HG03469 (cell line): ENCODE measurements around the gene TPST1.
"Not testable (repeated sequence)": the region's sequence is repeated elsewhere in the genome, so short reads cannot be mapped to it uniquely, and the experiment has no call there.

Experiments
- ATAC-seq: cut with Tn5 transposase; IDR thresholded peaks from one replicate; pipeline ENCODE4 v1.9.1; 2021; ENCODE audit warnings: mild to moderate bottlenecking, moderate library complexity, moderate number of reproducible peaks; ENCODE audit not compliant: unreplicated experiment

TPST1 gene

GRCh38 chr7:66187905-66188304, 17.2 kb upstream of the TPST1 start:
- no peak for ATAC-seq

DNA sequence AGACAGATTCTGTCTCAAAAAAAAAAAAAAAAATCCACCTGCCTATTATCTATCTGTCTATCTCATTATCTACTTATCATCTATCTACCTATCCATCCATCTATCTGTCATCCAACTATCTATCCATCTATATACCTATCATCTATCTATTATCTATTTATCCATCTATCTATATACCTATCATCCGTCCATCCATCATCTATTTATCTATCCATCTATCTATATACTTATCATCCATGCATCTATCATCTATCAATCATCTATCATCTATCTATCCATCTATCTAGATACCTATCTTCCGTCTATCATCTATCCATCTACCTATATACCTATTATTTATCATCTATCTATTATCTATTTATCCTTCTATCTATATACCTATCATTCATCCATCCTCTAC, 16.5 kb upstream of the TPST1 start:
- ATAC-seq, result no peak

- no peak for ATAC-seq
These were observed 15.2 kb upstream of the TPST1 start for GRCh38 chr7:66189695-66190503.

DNA sequence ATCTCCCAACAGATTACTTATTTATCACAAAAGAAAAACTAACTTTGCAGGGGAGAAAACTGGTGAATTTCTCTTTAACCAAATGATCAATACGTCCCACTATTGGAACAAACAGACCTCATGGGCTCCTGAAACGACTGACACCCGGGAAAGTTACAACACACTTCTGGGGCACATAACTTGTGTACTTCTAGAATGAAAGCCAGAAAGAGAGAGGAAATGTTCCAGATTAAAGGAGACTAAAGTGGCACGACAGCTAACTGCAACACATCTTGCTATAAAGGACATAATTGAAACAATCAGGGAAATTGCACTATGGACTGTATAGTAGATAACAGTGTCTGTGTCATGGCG, 14.7 kb upstream of the TPST1 start:
- ATAC-seq, result no peak

DNA sequence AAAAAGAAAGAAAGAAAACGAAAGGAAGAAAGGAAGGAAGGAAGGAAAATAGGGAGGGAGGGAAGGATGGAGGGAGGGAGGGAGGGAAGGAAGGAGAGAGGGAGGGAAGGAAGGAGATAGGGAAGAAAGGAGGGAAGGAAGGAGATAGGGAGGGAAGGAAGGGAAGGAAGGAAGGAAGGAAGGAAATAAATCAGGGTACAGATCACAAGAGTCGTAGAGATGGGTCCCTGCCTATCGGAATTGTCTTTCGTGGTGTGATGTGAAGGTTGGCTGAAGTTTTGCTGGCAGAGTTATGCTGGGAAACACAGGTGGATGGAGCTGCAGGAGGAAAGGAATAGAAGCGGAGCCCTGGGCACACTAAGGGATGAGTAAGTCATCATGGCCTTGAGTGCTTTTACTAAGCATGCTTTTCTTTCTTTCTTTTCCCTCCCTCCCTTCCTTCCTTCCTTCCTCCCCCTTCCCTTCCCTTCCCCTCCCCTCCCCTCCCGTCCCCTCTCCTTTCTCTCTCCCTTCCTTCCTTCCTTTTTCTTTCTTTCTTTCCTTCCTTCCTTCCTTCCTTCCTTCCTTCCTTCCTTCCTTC, 11.9 kb upstream of the TPST1 start:
- no peak for ATAC-seq

- no peak for ATAC-seq
These were observed 6.7 kb upstream of the TPST1 start for GRCh38 chr7:66198469-66198868.

- no peak for ATAC-seq
These were observed 6.2 kb upstream of the TPST1 start for GRCh38 chr7:66198956-66199355.

- ATAC-seq, result no peak
These were observed 2.7 kb upstream of the TPST1 start for GRCh38 chr7:66202441-66202840.

- no peak for ATAC-seq
These were observed 582 bp downstream of the TPST1 start for GRCh38 chr7:66205741-66206090.

DNA sequence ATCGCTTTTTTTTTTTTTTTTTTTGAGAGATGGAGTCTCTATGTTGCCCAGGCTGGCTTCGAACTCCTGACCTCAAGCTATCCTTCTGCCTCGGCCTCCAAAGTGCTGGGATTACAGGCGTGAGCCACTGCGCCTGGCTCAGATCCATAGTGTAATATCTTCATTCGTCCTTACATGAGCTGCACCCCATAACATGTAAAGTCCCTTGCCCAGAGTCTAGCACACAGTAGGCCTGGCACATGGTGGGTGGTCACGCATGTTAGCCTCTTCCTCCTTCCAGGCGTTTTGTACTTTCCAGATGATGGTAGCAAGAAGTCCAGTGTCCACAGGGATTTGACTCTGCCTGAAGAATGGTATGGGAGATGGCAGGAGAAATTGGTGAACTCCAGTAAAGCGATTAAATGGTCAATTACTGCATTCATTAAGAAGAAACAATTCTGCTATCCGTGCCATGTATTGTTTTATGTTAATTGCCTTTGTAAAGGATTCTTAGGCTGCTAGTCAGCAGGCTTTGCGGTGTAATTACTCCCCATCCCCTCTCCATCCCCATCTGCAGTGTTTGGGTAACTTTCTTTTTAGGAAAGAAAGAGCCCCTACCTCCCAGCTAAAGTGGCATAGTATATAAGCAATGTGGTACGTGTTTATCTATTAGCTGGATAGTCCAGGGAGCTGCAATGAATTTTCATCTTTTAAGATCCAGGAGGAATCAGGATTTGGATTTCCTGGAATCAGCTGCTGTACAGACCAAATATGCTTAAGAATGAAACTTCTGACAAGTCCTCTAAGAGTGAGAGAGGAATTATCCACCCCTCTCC, 1.2 kb downstream of the TPST1 start:
- no peak for ATAC-seq

GRCh38 chr7:66206934-66207240, 1.8 kb downstream of the TPST1 start:
- ATAC-seq, result no peak

DNA sequence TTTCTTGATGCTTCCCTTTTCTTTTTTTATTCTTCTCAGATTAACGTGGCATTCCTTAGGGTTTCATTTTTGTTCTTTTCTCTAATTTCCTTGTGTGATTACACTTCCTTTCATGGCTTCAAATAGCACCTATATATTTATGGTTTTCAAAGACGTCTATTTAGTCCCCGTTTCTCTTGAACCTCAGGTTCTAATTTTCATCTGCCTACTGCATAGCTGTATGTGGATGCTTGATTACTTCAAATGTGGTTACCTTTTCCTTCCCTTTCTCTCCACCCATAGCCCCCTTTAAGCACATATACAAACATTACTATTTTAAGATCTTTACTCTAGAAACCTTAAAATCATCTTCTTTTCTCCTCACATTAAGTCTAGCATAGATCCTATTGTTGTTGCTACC, 2.4 kb downstream of the TPST1 start:
- no peak for ATAC-seq

DNA sequence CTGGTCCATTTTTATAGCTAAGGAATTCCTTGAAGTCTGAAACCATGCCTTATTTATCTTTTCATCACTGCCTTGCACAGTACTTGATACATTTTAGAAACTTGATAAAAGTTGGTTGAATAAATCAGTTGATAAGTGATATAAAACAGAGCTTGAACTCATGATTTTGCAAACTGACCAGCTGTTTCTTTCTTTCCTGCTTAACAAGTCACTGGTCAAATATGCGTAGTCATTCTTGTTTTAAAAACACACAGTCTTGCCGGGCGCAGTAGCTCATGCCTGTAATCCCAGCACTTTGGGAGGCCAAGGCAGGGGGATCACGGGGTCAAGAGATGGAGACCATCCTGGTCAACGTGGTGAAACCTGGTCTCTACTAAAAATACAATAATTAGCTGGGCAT, 6.3 kb downstream of the TPST1 start:
- no peak for ATAC-seq

DNA sequence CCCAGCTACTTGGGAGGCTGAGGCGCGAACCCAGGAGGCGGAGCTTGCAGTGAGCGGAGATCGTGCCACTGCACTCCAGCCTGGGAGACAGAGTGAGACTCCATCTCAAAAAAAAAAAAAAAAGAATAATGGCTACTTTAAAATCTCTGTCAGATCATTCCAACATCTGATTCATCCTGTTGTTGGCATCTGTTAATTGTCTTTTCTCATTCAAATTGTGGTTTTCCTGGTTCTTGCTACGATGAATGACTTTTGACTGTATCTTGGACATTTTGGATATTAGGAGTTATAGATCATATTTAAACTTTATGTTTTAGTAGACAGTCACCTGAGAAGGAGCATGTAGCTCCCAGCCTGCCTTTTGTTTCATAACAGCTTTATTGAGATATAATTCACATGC, 8.5 kb downstream of the TPST1 start:
- ATAC-seq, result no peak

DNA sequence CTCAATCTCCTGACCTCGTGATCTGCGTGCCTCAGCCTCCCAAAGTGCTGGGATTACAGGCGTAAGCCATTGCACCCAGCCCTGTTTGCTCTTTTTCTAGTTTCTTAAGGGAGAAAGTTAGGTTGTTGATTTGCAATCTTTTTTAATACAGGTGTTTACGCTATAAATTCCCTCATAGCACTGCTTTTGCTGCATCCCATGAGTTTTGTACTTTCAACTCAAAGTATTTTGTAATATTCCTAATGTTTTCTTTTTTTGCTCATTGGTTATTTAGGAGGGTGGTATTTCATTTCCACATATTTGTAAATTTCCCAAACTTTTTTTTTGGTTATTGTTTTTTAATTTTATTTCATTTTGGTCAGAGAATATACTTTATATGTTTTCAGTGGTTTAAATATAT, 11.6 kb downstream of the TPST1 start:
- ATAC-seq, result no peak

DNA sequence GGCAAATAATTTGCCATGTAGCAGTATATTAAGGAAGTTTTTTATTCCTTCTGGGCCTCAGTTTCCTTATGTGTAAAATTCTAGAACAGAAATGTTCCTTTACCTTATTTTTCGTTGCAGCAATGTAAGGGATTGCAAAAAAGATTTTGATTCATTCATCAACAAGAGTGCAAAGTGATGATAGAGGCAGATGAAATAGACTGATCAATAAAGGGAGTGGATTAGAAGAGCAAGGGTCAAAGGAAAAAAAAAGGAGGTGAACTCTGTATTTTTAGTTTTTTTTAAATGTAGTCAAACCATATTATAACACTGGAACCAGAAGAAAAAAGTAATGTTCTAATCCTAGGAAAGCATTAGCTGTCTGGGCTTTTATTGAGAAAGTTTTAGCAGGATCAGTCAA, 14.7 kb downstream of the TPST1 start:
- ATAC-seq, result no peak

- no peak for ATAC-seq
These were observed 16.3 kb downstream of the TPST1 start for GRCh38 chr7:66221442-66221841.

DNA sequence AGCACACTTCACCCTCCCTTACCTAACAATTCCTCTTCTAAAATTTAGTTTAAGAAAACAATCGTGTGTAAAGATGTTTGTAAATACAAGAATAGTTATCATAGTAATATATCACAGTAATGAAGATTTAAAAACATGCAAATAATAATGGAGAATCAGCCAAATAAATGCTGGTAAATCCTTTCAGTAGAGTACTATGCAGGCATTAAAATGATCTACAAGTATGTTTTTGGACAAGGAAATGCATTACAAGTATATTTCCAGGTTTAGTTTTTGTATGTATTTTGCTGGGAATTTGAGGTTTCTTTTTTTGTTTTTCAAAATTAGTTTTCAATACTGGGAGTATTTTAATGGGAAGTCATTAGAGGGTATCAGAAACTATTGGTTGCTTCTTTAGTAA, 22.7 kb downstream of the TPST1 start:
- no peak for ATAC-seq

- not testable (repeated sequence) for ATAC-seq
These were observed 26.4 kb downstream of the TPST1 start for GRCh38 chr7:66231326-66232216.

DNA sequence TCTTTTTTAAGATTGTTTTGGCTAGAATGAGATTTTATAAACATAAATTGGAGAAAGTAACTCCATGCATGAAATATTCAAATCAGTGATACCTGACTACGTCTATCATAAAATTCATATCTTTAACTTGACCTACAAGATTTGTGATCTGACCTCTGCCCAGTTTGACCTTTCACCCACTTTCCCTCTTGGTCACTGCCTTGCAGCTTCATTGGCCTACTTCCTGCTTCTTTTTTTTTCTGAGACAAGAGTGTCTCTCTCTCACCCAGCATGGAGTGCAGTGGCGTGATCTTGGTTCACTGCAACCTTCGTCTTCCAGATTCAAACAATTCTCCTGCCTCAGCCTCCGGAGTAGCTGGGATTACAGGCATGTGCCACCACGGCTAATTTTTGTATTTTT, 28.5 kb downstream of the TPST1 start:
- ATAC-seq, result no peak

DNA sequence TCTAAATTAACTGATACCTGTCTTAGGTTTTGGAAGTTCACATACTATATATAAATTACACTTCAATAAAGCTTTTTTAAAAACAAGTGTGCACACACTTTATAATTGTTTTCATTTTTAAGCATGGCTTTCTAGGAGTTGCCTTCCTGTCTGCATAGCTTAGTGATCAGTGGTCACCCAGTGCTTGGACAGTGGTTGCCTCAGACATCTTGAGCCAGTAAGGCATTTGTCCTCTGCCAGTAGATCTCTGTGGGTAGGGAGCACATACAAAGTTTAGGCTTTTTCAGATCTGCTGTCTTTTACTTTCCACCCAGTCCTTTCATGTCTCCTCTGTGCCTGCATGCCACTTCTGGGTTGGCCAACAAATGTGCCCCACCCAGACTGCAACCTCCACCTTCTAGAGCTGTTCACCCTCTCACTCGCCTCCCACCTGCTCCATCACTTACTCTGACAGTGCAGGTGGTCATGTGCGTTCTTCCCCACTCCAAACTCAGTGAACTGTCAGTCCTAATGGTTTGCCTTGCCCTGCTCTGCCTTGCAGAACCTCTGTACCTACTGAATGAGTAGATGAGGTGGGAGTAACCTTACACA, 31.7 kb downstream of the TPST1 start:
- no peak for ATAC-seq
